HCT116 (cell line): ENCODE measurements around the gene BBS9. TPM values are rescaled to one million over a fixed set of nuclear protein-coding genes. Genes with fewer than 3 reads are reported as not detected.

Experiments
- ATAC-seq: fragments of 200-7000 bp; cut with Tn5 transposase; 2 replicates; pipeline ENCODE4 v1.9.1; 2020; ENCODE audit warnings: mild to moderate bottlenecking, moderate library complexity
- BruUV-seq: library from RNA; stranded (reverse); fragments of 400-500 nt; replicated peaks from 2 replicates; lab custom pipeline; 2021; lab: Mats Ljungman, UMichigan
- CTCF ChIA-PET: fragments of 300-600 bp; sonication (Branson Sonifier 250); formaldehyde crosslinking; loops from one replicate; lab custom pipeline; 2021; ENCODE audit warnings: antibody characterized with exemption; lab: Charles Lee
- POLR2A ChIA-PET: fragments of 300-600, 350-600 bp; sonication (Branson Sonifier 250); formaldehyde crosslinking; loops from one replicate; lab custom pipeline; 2021; ENCODE audit warnings: antibody characterized with exemption; lab: Charles Lee
- RAD21 ChIA-PET, 2 experiments: fragments of 300-600 bp; sonication (Branson Sonifier 250); formaldehyde crosslinking; loops; one replicate each; lab custom pipeline; 2023; ENCODE audit warnings: low total read pairs in 2 of 2; ENCODE audit not compliant: uncharacterized antibody in 2 of 2, unreplicated experiment in 2 of 2, low non-redundant PET in 1 of 2; lab: Charles Lee
- DNase-seq: peaks from one replicate; pipeline ENCODE4 v3.0.0-alpha.2; 2010; ENCODE audit warnings: low read depth, low spot score
- H2AFZ ChIP-seq: fragments of 200-600 bp; shearing (Covaris generic), sonication (generic); 2 replicates; pipeline ENCODE4 v1.6.1; 2017; ENCODE audit warnings: low read depth, mixed run types, mixed read lengths, antibody characterized with exemption, low read length; ENCODE audit not compliant: poor library complexity, severe bottlenecking
- H3K27ac ChIP-seq: 2 replicates; pipeline ENCODE4 v1.5.1; 2012; ENCODE audit warnings: low read depth, low read length
- H3K27me3 ChIP-seq: fragments of 200-600 bp; sonication (generic); 2 replicates; pipeline ENCODE4 v1.6.1; 2016; ENCODE audit warnings: mixed run types, low read length, mixed read lengths; ENCODE audit not compliant: insufficient read depth
- H3K36me3 ChIP-seq, 2 experiments: fragments of 200-500 bp in 1 of 2; fragments of 200-600 bp in 1 of 2; sonication (Bioruptor generic) in 1 of 2; sonication (generic) in 1 of 2; 2 replicates each; pipeline versions ENCODE4 v1.5.1 to v1.6.1; 2014 to 2016; ENCODE audit warnings: low read length in 2 of 2, inconsistent platforms in 1 of 2, mixed read lengths in 1 of 2, mixed run types in 1 of 2; ENCODE audit not compliant: insufficient read depth in 2 of 2, control insufficient read depth in 1 of 2
- H3K4me1 ChIP-seq, 2 experiments: fragments of 200-600 bp in 1 of 2; sonication (generic) in 1 of 2; 2 replicates each; pipeline versions ENCODE4 v1.5.1 to v1.6.1; 2012 to 2017; ENCODE audit warnings: low read length in 2 of 2, inconsistent platforms in 1 of 2, mild to moderate bottlenecking in 1 of 2, mixed read lengths in 1 of 2, mixed run types in 1 of 2, moderate library complexity in 1 of 2; ENCODE audit not compliant: insufficient read depth in 2 of 2, control insufficient read depth in 1 of 2
- H3K4me2 ChIP-seq: fragments of 200-600 bp; sonication (generic); 2 replicates; pipeline ENCODE4 v1.6.1; 2017; ENCODE audit warnings: mixed run types, low read length, mixed read lengths
- H3K4me3 ChIP-seq, 2 experiments: fragments of 200-600 bp in 1 of 2; sonication (generic) in 1 of 2; replicated peaks in 1 of 2; 2 replicates each; pipeline ENCODE4 v1.5.1; 2011 to 2016; ENCODE audit warnings: low read length in 2 of 2, control low read depth in 1 of 2, low read depth in 1 of 2, mild to moderate bottlenecking in 1 of 2, mixed read lengths in 1 of 2, mixed run types in 1 of 2
- H3K79me2 ChIP-seq: fragments of 200-600 bp; sonication (generic); 2 replicates; pipeline ENCODE4 v1.6.1; 2017; ENCODE audit warnings: mild to moderate bottlenecking, mixed run types, low read length, moderate library complexity, mixed read lengths; ENCODE audit not compliant: insufficient read depth
- H3K9ac ChIP-seq: fragments of 200-600 bp; sonication (generic); 2 replicates; pipeline ENCODE4 v1.6.1; 2016; ENCODE audit warnings: low read length, mixed read lengths
- H3K9me2 ChIP-seq: fragments of 200-600 bp; sonication (generic), shearing (Covaris generic); 2 replicates; pipeline ENCODE4 v1.6.1; 2017; ENCODE audit warnings: mixed run types, mild to moderate bottlenecking, moderate library complexity; ENCODE audit not compliant: insufficient read depth
- H3K9me3 ChIP-seq, 2 experiments: fragments of 200-500 bp in 1 of 2; fragments of 200-600 bp in 1 of 2; sonication (Bioruptor generic) in 1 of 2; sonication (generic) in 1 of 2; 2 replicates each; pipeline ENCODE4 v1.6.1; 2014 to 2017; ENCODE audit warnings: low read length in 2 of 2, mixed read lengths in 2 of 2, inconsistent platforms in 1 of 2, low read depth in 1 of 2, mild to moderate bottlenecking in 1 of 2, mixed run types in 1 of 2, moderate library complexity in 1 of 2; ENCODE audit not compliant: control insufficient read depth in 1 of 2, insufficient read depth in 1 of 2
- H4K20me1 ChIP-seq: fragments of 200-600 bp; sonication (generic), shearing (Covaris generic); 2 replicates; pipeline ENCODE4 v1.6.1; 2017; ENCODE audit warnings: mixed run types, mild to moderate bottlenecking, moderate library complexity; ENCODE audit not compliant: insufficient read depth
- CBX3 ChIP-seq: IDR thresholded peaks from 2 replicates; pipeline ENCODE4 v1.6.1; 2012; ENCODE audit warnings: low read depth
- CEBPB ChIP-seq: IDR thresholded peaks from 2 replicates; pipeline ENCODE4 v1.6.1; 2012; ENCODE audit warnings: low read depth
- CTCF ChIP-seq, 3 experiments: fragments of 200-600 bp in 1 of 3; sonication (generic) in 1 of 3; IDR thresholded peaks in 2 of 3; conservative IDR thresholded peaks in 1 of 3; 2 replicates each; pipeline ENCODE4 v1.5.1; 2012 to 2017; ENCODE audit warnings: low read depth in 2 of 3, low read length in 2 of 3, antibody characterized with exemption in 1 of 3, borderline replicate concordance in 1 of 3, control low read depth in 1 of 3, mild to moderate bottlenecking in 1 of 3, mixed read lengths in 1 of 3, mixed run types in 1 of 3, moderate library complexity in 1 of 3; ENCODE audit not compliant: insufficient read depth in 1 of 3
- EGR1 ChIP-seq: IDR thresholded peaks from 2 replicates; pipeline ENCODE4 v1.6.1; 2012; ENCODE audit warnings: low read depth
- EZH2 ChIP-seq: fragments of 200-600 bp; sonication (generic); IDR thresholded peaks from 2 replicates; pipeline ENCODE4 v1.6.1; 2017; ENCODE audit warnings: antibody characterized with exemption, mixed run types
- EZH2phosphoT487 ChIP-seq: fragments of 200-600 bp; IDR thresholded peaks from 2 replicates; pipeline ENCODE4 v1.6.1; 2018; ENCODE audit warnings: antibody characterized with exemption, borderline replicate concordance
- JUND ChIP-seq: IDR thresholded peaks from 2 replicates; pipeline ENCODE4 v1.6.1; 2012
- POLR2AphosphoS5 ChIP-seq: IDR thresholded peaks from 2 replicates; pipeline ENCODE4 v1.6.1; 2011; ENCODE audit warnings: mild to moderate bottlenecking, low read depth, low read length, moderate library complexity
- YY1 ChIP-seq: IDR thresholded peaks from 2 replicates; pipeline ENCODE4 v1.6.1; 2011; ENCODE audit warnings: low read length, low read depth, moderate library complexity, mild to moderate bottlenecking; ENCODE audit not compliant: insufficient replicate concordance; ENCODE audit errors: extremely low read depth
- ZFX ChIP-seq: fragments of 450-650 bp; IDR thresholded peaks from 2 replicates; pipeline ENCODE4 v1.6.1; 2017
- ZNF274 ChIP-seq: fragments of 200-500 bp; sonication (Bioruptor generic); IDR thresholded peaks from 2 replicates; pipeline ENCODE4 v1.6.1; 2014; ENCODE audit warnings: mild to moderate bottlenecking, low read depth, low read length, inconsistent platforms
- intact Hi-C: fragments of 100-400 bp; cut with micrococcal nuclease; formaldehyde crosslinking; loops from 2 replicates; pipeline ENCODE4 v1.10.0; 2022
- total RNA-seq: library from RNA; stranded (reverse); gene quantifications from one replicate; pipeline ENCODE4 v1.2.1, GENCODE V29; 2021; ENCODE audit not compliant: unreplicated experiment
- TF ChIP-seq, protein P1 (sequence below): IDR thresholded peaks from 2 replicates; pipeline ENCODE4 v1.6.1; 2012
- TF ChIP-seq, protein P2 (sequence below): IDR thresholded peaks from 2 replicates; pipeline ENCODE4 v1.6.1; 2012

The BBS9 gene
- total RNA-seq, 1 experiment from 2014 or later, result 7.1 TPM

- Histone ChIP-seq H3K4me3 (no peak overlapping the region), H3K9ac (no peak overlapping the region), H3K9me3 (no peaks in the 10 kb centered on the region), H3K4me1 (no peaks in the 10 kb centered on the region), H2AFZ (no peak overlapping the region), H3K4me2 (no peak overlapping the region), H4K20me1 (no peaks in the 10 kb centered on the region), H3K27ac (no peak overlapping the region), H3K27me3 (no peaks in the 10 kb centered on the region), H3K9me2 (no peaks in the 10 kb centered on the region), H3K36me3 (no peaks in the 10 kb centered on the region), H3K79me2 (no peaks in the 10 kb centered on the region)
- POLR2A ChIA-PET, result no interaction called here
- BruUV-seq, result no TSS peak
- CTCF ChIA-PET, result no interaction called here
- intact Hi-C loops, result no loop called here
- RAD21 ChIA-PET, result no interaction called here
- no peak for ATAC-seq
- TF ChIP-seq EZH2phosphoT487, result no peak
- no peak for TF ChIP-seq CEBPB
- TF ChIP-seq CTCF (IDR thresholded peaks at IDR 0.05 in 2 of 3, conservative IDR thresholded peaks at IDR 0.05 in 1 of 3; ENCODE audit: borderline replicate concordance in 1 of 3, insufficient read depth in 1 of 3, low read depth in 2 of 3, low read length in 2 of 3), result no peak
- no peak for TF ChIP-seq EZH2
- no peak for TF ChIP-seq EGR1
- TF ChIP-seq POLR2AphosphoS5, result no peak
- TF ChIP-seq, protein P1, sequence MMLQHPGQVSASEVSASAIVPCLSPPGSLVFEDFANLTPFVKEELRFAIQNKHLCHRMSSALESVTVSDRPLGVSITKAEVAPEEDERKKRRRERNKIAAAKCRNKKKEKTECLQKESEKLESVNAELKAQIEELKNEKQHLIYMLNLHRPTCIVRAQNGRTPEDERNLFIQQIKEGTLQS, result no peak
- no peak for TF ChIP-seq ZFX
- TF ChIP-seq JUND, result no peak
- TF ChIP-seq, protein P2, sequence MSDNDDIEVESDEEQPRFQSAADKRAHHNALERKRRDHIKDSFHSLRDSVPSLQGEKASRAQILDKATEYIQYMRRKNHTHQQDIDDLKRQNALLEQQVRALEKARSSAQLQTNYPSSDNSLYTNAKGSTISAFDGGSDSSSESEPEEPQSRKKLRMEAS, result no peak
- no peak for TF ChIP-seq CBX3
- no peak for TF ChIP-seq YY1
- no peak for TF ChIP-seq ZNF274
- no peak for DNase-seq
These were observed 487.4 kb downstream of the BBS9 start for GRCh38 chr7:33616752-33617151.
